Keratinocyte (primary cell): ENCODE data around the gene TTC9. TPM values are rescaled to one million over a fixed set of nuclear protein-coding genes. Genes with fewer than 3 reads are reported as not detected.

Experiments
- DNase-seq: peaks from one replicate; pipeline ENCODE4 v3.0.0-alpha.2; 2011; ENCODE audit warnings: low read depth, missing footprints, low spot score
- FAIRE-seq: peaks from 2 replicates; lab custom pipeline; 2011; peaks lifted over from hg19 to GRCh38; lab: Jason Lieb, UNC
- H2AFZ ChIP-seq: 2 replicates; pipeline ENCODE4 v1.6.0; 2012; ENCODE audit warnings: low read length, control low read depth, inconsistent platforms; ENCODE audit not compliant: control insufficient read depth
- H3K27ac ChIP-seq: 2 replicates; pipeline ENCODE4 v1.5.1; 2011; ENCODE audit warnings: low read length; ENCODE audit not compliant: control insufficient read depth, insufficient read depth
- H3K27me3 ChIP-seq: 3 replicates; pipeline ENCODE4 v1.6.0; 2011; ENCODE audit warnings: low read length; ENCODE audit not compliant: control insufficient read depth, insufficient read depth; ENCODE audit errors: extremely low read depth
- H3K36me3 ChIP-seq, 2 experiments: 2 replicates in 1 of 2; 3 replicates in 1 of 2; pipeline ENCODE4 v1.5.1; 2011; ENCODE audit warnings: low read length in 2 of 2, mild to moderate bottlenecking in 1 of 2; ENCODE audit not compliant: control insufficient read depth in 2 of 2, insufficient read depth in 2 of 2; ENCODE audit errors: extremely low read depth in 1 of 2
- H3K4me1 ChIP-seq: 3 replicates; pipeline ENCODE4 v1.5.1; 2011; ENCODE audit warnings: low read length; ENCODE audit not compliant: control insufficient read depth, insufficient read depth; ENCODE audit errors: extremely low read depth
- H3K4me2 ChIP-seq: 3 replicates; pipeline ENCODE4 v1.6.0; 2011; ENCODE audit warnings: low read depth, low read length; ENCODE audit not compliant: control insufficient read depth, insufficient read depth; ENCODE audit errors: extremely low read depth
- H3K4me3 ChIP-seq, 3 experiments: fragments of 200-600 bp in 1 of 3; sonication (generic) in 1 of 3; 2 replicates in 2 of 3; 3 replicates in 1 of 3; pipeline ENCODE4 v1.5.1; 2011 to 2016; ENCODE audit warnings: low read length in 3 of 3, mild to moderate bottlenecking in 3 of 3, control low read depth in 2 of 3, inconsistent platforms in 1 of 3, low read depth in 1 of 3, mixed read lengths in 1 of 3, mixed run types in 1 of 3, moderate library complexity in 1 of 3; ENCODE audit not compliant: control insufficient read depth in 2 of 3, insufficient read depth in 2 of 3; ENCODE audit errors: extremely low read depth in 1 of 3
- H3K79me2 ChIP-seq: 2 replicates; pipeline ENCODE4 v1.6.0; 2012; ENCODE audit warnings: low read length; ENCODE audit not compliant: control insufficient read depth, insufficient read depth
- H3K9ac ChIP-seq: 3 replicates; pipeline ENCODE4 v1.6.0; 2011; ENCODE audit warnings: low read length; ENCODE audit not compliant: control insufficient read depth, insufficient read depth; ENCODE audit errors: extremely low read depth
- H3K9me1 ChIP-seq: 3 replicates; pipeline ENCODE4 v1.6.0; 2011; ENCODE audit warnings: low read length; ENCODE audit not compliant: control insufficient read depth, insufficient read depth; ENCODE audit errors: extremely low read depth
- H3K9me3 ChIP-seq: 2 replicates; pipeline ENCODE4 v1.5.1; 2012; ENCODE audit warnings: low read depth, low read length; ENCODE audit not compliant: control insufficient read depth
- H4K20me1 ChIP-seq: 3 replicates; pipeline ENCODE4 v1.6.0; 2011; ENCODE audit warnings: low read length; ENCODE audit not compliant: control insufficient read depth, insufficient read depth; ENCODE audit errors: extremely low read depth
- CTCF ChIP-seq, 3 experiments: IDR thresholded peaks in 1 of 3; conservative IDR thresholded peaks in 1 of 3; optimal IDR thresholded peaks in 1 of 3; 2 replicates in 2 of 3; 3 replicates in 1 of 3; pipeline versions ENCODE3 to v1.5.1; 2011; ENCODE audit warnings: low read length in 3 of 3, mild to moderate bottlenecking in 3 of 3, moderate library complexity in 2 of 3, control low read depth in 1 of 3, inconsistent platforms in 1 of 3; ENCODE audit not compliant: insufficient read depth in 2 of 3; ENCODE audit errors: extremely low read depth in 1 of 3
- EZH2 ChIP-seq: IDR thresholded peaks from one replicate; pipeline ENCODE4 v1.6.1; 2012; ENCODE audit warnings: inconsistent platforms, mild to moderate bottlenecking, low read length, moderate library complexity
- dilution Hi-C: fragments of 300-500 bp; cut with MboI; formaldehyde crosslinking; loops from one replicate; pipeline ENCODE4 v1.7.0; 2020; ENCODE audit warnings: low sequenced_read_pairs; ENCODE audit not compliant: extremely low pct_ligation_motif_present
- polyA plus RNA-seq, 5 experiments: library from polyadenylated mRNA; depleted of rRNA in 3 of 5; stranded (reverse) in 3 of 5; stranded (forward) in 1 of 5; unstranded in 1 of 5; fragments of >200 nt; gene quantifications; 1 replicate in 1 of 5; 2 replicates in 3 of 5; 3 replicates in 1 of 5; pipeline versions ENCODE4 v1.2.1 to v1.2.3, GENCODE V29; 2011 to 2012; ENCODE audit warnings: missing spikeins in 2 of 5, low read depth in 1 of 5, low replicate concordance in 1 of 5

The TTC9 gene
- polyA plus RNA-seq, 1 donor (not counting 4 experiments of a cell fraction or from before 2014, with no cell fraction given) = 0.59 TPM

GRCh38 chr14:70643967-70644366 lies 2.3 kb downstream of the TTC9 start:
- H3K27ac ChIP-seq = no peak overlapping the region
- FAIRE-seq (no peak), DNase-seq (no peak)
- peaks cover 29% of the 10 kb centered on the region for H3K27me3 ChIP-seq
- H3K9ac ChIP-seq = no peak overlapping the region
- dilution Hi-C loops = no loop called here
- H3K79me2 ChIP-seq = no peaks in the 10 kb centered on the region
- H3K4me3 ChIP-seq = no peak overlapping the region
- no peak overlapping the region for H2AFZ ChIP-seq
- H3K9me3 ChIP-seq = no peaks in the 10 kb centered on the region
- no peaks in the 10 kb centered on the region for H3K36me3 ChIP-seq
- no peaks in the 10 kb centered on the region for H4K20me1 ChIP-seq
- TF ChIP-seq CTCF (optimal IDR thresholded peaks at IDR 0.05 in 1 of 3, IDR thresholded peaks at IDR 0.05 in 1 of 3, conservative IDR thresholded peaks at IDR 0.05 in 1 of 3; ENCODE audit: extremely low read depth in 1 of 3, insufficient read depth in 2 of 3, low read length in 3 of 3) = no peak
- no peak for TF ChIP-seq EZH2
- H3K4me2 ChIP-seq = no peak overlapping the region
- no peaks in the 10 kb centered on the region for H3K9me1 ChIP-seq
- peaks cover 14% of the 10 kb centered on the region for H3K4me1 ChIP-seq

DNA sequence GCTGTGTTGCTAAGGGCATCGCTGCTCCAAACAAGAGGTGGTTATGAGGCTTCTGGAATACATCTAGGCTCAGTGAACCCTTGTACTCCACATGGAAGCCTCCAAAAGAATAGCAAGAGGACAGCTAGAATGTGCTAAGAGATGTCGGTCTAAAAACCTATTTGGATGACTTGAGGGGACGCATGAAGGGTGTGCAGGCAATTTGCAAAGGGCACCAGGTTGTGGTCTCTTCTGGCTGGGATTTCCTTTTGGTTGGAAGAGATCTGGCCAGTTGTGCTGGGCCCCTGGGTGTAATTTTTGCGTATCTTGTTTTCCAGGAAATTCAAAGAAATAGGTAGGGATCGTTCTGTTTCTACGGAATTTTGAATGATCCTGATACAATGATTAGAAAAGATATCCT lies 4.2 kb downstream of the TTC9 start:
- FAIRE-seq = no peak
- peaks cover 11% of the 10 kb centered on the region for H3K4me1 ChIP-seq
- dilution Hi-C loops = no loop called here
- H4K20me1 ChIP-seq = no peaks in the 10 kb centered on the region
- H3K27ac ChIP-seq = no peak overlapping the region
- no peaks in the 10 kb centered on the region for H3K9me1 ChIP-seq
- no peaks in the 10 kb centered on the region for H3K36me3 ChIP-seq
- H3K4me3 ChIP-seq = no peak overlapping the region
- TF ChIP-seq CTCF (optimal IDR thresholded peaks at IDR 0.05 in 1 of 3, IDR thresholded peaks at IDR 0.05 in 1 of 3, conservative IDR thresholded peaks at IDR 0.05 in 1 of 3; ENCODE audit: extremely low read depth in 1 of 3, insufficient read depth in 2 of 3, low read length in 3 of 3) = no peak
- TF ChIP-seq EZH2 = no peak
- no peaks in the 10 kb centered on the region for H3K9me3 ChIP-seq
- DNase-seq = no peak
- peaks cover 22% of the 10 kb centered on the region for H3K27me3 ChIP-seq
- H2AFZ ChIP-seq = no peak overlapping the region
- no peaks in the 10 kb centered on the region for H3K79me2 ChIP-seq
- no peak overlapping the region for H3K9ac ChIP-seq
- H3K4me2 ChIP-seq = no peak overlapping the region
